C1 segment of cervical spinal cord (tissue), 14 donors: ENCODE measurements around the gene OPCML.

Experiments
- DNase-seq, 14 donors: peaks; one replicate each; lab custom pipeline; 2025; lab: John Stamatoyannopoulos, UW

Gene OPCML

DNA sequence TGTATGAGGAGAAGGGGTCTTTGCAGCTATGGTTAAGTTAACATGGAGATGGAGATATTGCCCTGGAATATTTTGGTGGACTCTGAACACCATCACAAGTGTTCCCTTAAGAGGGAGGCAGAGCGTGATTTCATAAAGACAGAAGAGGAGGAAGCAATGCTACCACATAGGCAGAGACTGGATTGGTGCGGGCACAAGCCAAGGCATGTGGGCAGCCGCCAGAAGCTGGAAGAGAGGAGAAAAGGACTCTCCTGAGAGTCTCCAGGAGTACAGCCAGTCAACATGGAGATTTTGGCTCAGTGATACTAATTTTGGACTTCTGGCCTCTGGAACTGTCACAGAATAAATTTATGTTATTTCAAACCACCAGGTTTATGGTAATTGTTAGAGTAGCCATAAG lies 231.6 kb downstream of the OPCML start:
- no peak for DNase-seq

DNA sequence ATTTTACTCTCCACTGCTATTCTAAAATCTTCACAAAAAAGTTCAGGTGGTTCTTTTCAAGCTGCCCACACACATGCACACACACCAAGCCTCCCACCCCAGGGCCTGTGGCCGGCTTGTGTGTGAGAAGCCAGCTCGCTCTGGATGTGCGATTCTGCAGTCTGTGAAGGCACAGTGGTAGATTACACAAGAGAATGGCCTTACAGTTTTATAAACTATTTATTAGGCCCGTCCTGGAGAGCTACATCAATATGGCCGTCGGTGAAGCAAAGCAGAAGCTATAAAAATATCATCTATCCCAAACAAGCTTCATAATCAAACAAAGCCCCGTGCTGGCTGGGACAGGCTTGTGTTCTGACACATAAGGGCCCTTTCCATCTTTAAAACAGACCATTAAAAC lies 240.5 kb downstream of the OPCML start:
- no peak for DNase-seq

DNA sequence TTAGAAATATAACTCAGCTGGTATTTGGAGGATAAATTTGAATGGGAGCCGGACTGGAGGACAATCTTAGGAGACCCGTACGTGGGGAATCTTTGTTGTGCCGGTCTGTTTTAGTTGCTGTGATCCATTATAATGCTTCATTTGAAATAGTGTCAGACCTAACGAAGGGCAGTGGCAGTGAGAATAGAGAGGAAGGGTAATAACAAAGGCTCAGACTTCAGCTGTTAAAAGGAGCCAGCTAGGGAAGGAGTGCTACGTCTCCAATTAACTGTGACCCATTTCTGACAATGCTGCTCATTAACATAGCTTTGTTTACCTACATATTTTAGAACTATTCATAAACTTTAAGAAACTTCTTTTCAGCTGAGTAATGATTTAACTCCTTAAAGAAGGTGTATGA lies 246.9 kb downstream of the OPCML start:
- no peak for DNase-seq

DNA sequence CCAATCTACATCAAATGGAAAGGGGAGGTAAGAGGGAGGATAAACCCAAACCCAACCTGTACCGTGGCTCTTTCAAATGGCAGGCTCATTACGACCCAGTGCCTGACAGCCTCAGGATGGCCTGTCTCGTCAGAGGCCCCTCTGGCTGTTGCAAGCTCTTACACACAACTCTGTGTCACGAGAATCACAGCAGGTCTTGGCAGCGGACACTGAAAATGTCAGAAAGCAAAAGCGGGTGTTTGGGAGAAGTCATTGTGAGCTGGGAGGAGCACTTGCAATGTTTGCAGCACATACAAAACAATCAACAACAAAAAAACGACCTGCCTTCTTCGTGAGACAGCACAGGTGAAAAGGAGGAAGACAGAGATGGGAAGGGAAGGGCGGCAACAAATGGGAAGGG lies 248.1 kb downstream of the OPCML start:
- DNase-seq, result no peak

DNA sequence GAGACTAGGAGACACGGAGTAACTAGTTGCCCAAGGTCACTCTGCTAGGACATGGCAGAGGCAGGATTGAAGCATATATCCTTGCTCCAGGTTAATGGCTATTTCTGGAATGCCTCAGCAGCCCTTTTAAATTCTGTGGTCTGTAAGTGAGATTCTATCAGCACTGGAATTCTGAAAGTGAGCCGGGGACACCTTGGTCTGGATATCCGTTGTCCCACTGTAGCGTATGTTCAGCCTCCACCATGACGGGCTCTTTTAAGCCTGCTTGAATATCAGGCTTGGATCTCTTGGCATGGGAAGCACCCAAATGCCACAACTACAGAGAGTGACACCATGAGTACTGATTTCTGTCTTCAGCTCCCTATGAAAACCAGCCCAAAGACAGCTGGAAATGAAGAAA lies 254.4 kb downstream of the OPCML start:
- no peak for DNase-seq

DNA sequence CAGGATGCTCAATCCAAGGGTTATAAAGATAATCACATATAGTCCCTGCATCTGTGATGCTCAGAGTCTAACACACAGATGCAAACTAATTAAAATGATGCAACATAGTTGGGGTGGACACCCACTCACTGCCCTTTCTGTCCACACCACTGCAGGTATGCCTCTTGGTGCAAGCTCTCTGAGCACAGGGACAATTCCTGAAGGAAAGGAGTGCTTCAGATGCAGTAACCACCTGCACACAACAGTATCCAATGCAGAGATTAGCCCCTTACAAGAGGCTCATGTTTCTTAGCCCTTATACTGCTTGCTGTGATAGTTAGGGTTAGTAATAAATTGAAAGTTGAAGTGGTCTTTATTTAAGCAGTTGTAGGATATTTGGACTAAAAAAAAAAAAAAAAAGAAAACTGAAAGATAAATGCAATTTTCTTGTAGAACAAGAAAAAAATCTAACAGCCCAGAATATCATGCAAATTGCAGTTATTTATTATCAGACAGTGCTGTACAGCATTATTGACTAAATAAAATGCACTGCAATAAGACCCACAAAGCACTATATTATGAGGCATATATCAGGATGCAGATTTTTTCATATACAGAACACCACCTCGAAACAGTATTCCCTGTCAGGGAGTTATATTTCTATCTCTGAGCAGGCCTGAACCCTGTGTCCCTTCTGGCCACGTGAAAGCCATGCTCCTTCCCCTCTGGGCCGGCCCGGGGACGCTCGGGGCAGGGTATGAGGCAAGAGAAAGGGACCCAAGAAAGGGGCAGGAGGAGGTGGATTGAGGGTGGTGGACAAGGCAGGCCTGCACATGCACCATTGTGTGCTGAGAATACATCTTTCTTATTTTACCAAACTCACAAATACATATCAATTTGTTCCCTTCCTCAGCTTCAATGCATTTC lies 260.2 kb downstream of the OPCML start:
- DNase-seq, result no peak

DNA sequence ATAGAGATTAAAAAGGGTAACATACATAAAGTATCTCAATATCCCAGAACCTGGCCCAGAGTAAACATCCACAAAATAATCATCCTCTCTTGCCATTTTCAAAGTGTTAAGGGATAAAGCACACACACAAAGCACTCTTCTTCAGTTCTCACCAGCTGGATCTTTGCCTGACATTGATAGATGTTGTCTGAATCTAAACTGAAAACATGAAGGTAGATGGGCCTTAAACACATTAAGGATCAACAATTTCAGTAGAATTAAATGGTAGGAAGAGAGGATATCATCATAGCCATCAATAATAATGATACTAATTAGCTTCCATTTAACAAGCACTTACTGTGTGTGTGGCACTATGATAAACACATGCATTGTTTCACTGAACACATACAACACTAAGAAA lies 261.1 kb downstream of the OPCML start:
- DNase-seq, result no peak

DNA sequence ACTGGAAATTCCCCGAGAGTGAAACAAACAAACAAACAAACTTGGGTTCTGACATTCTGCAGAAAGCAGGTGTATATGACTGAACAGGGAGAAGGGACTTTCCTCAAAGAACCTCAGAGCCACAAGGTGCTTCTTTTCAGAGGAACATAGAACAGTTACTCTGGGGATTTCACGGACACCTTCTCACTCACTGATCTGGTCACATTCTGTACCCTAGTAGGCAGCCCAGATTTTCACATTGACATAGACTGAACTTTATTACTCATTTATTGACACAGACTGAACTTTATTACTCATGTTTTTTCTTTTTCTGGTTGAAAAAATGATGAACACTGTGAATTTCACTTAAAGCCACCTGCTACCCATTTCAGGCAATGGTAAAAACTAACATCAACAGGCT lies 263.0 kb downstream of the OPCML start:
- no peak for DNase-seq

DNA sequence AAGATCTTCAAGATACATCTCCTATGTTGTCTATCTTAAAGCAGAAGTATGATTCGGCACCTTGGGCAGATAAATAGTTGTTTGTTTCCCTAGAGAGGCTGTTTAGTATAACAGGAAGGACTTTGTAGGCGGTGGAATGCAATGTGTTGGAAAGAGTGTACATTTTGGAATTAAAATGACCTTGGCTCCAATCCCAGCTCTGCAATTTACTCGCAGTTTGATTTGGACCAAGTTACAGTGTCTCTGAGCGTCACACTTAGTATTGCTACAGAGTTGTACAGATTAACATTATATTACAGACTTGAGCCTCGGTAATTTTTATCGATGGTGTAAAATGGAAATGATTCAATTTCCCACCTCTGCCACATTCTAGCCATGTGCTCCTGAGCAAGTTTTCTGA lies 265.3 kb downstream of the OPCML start:
- DNase-seq, result no peak

DNA sequence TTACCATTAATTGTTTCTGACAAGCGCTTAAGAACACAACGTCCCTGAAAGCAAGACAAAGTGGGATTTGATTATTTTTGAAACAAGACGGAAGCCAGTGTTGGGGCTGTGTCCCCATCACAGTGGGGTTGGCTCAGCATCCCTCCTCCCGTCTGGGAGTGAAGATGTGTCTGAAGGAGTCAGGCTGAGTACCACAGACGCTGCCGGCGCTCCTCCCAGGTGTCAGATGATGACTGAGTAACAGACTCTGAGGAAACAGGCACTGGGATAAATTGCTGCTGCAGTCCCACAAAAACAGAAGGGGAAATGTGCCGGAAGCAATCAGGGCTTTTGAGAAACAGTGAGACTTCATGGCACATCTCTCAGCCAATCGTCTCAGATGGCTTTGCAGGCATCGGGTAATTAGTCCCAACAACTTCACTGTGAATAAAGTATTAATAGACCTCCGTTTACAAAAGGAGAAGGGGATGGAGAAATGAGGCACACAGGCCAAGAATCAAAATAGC lies 266.7 kb downstream of the OPCML start:
- no peak for DNase-seq

DNA sequence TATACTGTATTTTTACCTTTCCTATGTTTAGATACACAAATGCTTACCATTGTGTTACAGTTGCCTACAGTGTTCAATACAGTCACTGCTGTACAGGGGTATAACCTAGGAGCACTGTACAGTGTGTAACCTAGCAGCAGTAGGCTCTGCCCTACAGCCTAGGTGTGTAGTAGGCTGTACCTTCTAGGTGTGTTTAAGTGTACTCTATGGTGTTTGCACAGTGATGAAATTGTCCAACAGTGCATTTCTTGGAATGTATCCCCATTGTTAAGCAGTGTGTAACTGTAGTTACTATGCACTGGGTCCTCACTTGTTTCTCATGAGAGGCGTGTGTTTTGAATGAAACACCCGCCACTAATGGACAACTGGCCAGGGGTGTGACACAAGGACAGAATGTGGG lies 269.0 kb downstream of the OPCML start:
- no peak for DNase-seq

DNA sequence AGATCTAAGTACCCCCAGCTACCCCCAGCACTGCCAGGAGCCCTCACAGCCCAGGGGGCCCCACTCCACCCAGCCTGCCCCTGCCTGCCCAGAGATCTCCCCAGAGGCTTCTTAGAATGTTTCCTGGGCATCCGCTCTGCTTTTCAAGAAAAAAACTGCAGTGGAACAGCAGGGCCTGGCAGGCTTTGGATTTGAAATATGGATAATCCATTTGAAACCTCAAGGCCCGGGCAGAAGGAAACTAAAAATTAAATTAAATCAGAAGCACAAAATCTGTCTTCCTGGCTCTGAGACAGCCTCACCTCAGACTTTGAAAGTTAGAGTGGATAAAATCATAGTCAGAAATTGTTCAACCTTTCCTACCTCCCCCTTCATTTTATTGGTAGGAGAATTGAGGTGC lies 273.6 kb downstream of the OPCML start:
- DNase-seq, result no peak

DNA sequence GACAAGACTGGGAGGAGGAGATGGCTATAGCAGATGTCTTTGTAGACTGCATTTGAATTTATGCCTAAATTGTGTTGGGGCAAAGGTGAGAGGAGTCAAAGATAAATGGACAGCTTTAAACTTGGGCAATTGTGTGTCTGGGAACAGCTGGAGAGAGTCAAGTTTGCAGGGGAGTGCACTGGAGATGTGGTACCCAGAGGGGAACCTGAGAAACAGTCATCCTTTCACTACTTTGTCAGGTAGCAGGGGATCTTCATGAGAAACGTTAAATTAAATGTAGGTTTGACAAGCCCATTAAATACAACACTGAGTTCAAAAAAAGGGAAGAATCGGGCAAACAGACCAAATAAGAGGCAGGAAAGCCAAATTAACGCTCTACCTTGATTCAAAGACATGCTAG lies 277.7 kb downstream of the OPCML start:
- no peak for DNase-seq

DNA sequence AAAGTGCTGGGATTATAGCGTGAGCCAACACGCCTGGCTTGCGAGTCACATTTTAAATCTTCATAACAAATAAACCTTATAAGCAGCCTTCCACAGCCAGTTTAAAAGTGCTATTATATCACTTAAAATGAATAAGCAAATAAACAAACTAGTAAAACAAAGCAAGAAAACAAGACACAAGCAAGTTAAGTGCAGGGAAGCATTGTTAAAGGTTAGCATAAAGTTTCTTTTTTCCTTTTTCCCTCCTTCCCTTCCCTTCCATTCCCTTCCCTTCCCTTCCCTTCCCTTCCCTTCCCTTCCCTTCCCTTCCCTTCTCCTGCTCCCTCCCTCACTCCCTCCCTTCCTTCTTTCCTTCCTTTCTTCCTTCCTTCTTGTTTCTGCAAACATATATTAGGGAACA lies 278.7 kb downstream of the OPCML start:
- no peak for DNase-seq

DNA sequence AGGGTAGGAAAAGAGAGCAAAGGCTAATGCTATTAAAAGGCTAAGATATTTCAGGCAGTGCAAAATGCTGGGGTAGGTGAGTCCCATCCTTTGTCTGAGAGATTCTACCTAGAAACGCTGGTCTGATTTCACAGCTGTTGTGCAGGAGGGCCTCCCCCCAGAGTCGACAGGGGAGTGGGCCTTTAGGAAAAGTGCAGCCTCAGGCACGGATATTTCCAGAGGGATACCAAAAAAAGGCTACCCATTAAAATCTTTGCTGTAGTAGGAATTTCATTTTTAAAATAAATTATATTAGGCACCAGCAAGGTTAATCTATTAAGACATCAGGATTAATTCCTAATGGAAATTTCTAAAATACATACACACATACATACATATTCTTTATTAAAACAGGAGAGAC lies 280.5 kb downstream of the OPCML start:
- DNase-seq, result no peak

DNA sequence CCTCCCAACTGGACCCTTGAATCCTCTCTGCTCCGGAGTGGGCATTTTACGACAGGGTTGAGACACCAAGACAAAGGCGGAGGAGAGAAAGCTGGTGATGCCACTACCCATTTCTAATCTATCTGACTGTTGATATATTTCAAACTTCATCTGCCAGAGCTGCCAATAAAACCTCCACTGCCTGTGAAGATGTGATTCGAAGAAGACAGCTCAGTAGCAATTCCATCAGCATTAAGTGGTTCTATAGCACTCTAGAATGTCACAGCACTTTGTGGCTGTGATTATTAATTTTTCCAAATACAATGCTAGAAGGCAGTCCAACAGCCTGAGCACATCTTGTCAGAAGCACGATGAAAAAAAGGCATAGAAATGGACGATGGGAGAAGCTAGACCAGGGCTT lies 282.8 kb downstream of the OPCML start:
- no peak for DNase-seq

DNA sequence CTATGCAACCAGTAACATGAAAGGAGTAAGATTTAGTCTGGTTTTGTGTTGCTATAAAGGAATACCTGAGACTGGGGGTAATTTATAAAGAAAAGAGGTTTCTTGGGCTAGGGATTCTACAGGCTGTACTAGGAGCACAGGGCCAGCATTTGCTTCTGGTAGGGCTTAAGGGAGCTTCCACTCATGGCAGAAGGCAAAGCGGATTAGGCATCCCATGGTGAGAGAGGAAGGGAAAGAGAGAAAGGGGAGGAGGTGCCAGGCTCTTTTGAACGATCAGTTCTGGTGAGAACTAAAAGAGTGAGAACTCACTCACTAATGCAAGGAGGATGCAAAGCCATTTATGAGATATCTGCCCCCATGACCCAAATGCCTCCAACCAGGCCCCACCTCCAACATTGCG lies 283.2 kb downstream of the OPCML start:
- no peak for DNase-seq

DNA sequence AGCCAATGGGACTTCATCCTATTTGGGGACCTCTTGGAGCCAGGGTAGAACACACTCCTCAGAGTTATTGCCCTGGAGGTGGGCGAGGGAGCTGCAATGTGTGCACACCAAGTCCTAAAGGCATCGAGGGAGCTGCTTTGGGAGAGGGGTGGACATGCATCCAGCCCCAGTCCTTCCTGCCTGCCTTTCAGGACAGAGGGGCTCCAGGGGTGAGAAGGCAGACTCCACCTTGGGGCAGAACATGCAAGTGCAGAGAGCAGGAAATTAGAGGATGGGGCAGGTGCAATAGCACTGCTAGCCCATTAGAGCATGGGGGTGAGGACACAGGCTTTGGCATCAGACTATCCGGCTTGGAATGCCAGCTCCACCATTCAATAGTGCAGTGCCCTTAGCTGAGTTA lies 288.5 kb downstream of the OPCML start:
- DNase-seq, result no peak

DNA sequence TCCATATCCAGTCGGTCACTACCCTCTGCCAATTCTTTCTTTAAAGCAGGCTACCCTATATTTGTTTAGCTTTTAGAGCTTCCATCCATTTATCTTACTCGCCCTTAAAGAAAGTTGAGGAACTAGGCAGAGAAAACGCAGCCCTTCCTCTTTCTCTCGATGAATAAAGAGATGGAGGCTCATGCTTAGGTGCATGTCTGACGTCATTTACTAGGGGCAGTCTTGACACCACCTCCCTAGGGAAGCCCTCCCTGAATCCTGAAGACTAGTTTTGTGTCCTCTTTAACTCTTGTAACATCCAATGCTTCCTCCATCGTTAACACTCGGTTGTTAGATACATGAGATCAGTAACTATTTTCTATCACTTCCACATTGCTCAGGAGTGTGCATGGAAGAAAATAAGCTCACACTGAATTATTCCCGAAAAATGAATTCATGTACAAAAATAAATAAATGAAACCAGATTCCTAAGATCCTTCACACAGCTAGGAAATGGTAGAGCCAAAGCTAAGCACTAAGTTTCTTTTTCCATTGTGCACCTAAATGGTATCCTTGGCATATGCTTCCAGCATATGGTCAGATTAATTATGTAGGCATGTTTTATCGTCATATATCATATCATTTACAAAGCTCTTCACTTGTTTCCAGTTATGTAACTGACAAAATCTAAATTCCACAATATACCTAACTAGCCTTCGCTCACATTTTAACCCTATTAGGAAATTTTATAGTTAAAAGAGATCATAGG lies 291.2 kb downstream of the OPCML start:
- no peak for DNase-seq

DNA sequence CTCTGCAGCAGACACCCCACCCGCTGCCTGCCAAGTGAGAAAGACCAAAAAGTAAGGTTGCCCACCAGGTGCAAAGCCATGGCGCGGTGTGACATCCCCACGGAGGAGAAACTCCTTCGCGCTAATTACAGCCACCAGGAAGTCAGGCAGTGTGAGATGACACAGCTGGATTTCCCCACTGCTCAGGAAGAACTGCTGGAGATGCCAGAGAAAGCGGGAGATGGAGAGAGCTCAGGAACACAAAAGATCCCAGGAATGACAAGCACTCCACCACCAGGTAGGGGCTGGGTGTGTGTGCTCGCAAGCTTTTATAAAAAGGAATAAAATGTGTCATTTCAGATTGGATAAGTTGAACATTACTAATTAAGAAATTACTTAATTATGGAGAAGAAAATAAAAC lies 292.7 kb downstream of the OPCML start:
- DNase-seq, result no peak

DNA sequence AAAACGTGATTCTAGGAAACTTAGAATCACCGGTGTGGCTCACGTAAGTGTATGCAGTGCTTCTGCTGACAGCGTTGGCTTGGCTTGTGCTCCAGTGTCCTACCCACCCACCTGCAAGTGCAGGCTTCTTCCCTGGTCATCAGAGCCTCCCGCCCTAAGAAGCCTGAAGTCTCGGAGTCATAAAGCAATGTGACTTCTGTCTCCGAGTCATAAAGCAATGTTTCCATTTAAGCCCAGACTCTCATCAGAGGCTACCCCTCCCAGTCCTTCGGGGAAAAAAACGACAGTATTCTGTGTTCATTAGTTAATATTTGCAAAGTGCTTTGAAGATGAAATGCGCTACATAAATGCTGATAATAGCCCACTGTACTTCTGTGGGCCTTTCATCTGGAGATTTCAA lies 293.8 kb downstream of the OPCML start:
- DNase-seq, result no peak

DNA sequence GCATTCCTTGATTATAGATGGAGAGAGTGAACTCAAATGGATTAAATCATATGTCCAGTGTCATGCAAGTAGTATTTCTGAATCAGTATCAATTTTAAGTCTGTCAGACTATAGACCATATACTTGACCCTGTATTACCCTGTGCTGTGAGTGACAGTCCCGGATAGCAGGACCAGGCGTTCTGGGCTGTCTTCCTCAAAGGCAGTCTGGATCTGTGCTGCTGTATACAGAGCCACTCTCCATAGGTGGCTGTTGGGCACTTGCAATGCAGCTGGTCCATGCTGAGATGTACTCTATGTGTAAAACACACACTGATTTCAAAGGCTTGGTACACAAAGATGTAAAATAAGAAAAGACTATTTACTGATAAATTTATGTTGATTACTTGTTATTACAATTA lies 294.3 kb downstream of the OPCML start:
- DNase-seq, result no peak

DNA sequence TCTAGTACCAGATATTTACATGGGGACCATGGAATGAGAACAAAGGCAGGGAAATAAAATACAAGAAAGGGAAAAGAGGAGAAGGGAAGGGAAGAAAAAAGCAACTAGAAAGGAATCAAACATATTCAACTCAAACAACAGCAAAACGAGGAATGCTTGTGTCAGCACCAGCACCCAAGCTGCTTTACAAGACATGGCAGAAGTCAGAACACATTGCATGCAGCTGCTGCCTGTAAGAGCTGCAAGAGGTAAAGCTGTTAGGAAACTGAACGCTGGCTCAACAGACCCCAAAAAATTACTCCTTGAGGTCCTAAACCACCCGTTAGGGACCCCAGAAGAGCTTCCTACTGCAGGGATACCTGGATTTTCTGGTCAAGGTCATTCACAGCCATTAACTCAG lies 296.9 kb downstream of the OPCML start:
- DNase-seq, result no peak
